Fibroblast of peridontal ligament (primary cell): Measurements from ENCODE around the gene PYGB.

Experiments used
- DNase-seq: peaks from one replicate; pipeline ENCODE4 v3.0.0-alpha.2; 2010; ENCODE audit errors: extremely low read depth

The PYGB gene

GRCh38 chr20:25336561-25337422 lies 88.9 kb downstream of the PYGB start:
- DNase-seq: peak; percentile 76

GRCh38 chr20:25338112-25339023 lies 90.5 kb downstream of the PYGB start:
- no peak for DNase-seq

- DNase-seq: no peak
Measured at GRCh38 chr20:25339608-25340007, 91.7 kb downstream of the PYGB start.

GRCh38 chr20:25340380-25340779 lies 92.5 kb downstream of the PYGB start:
- DNase-seq: no peak

GRCh38 chr20:25341716-25342680 lies 94.1 kb downstream of the PYGB start:
- DNase-seq: no peak

- DNase-seq: no peak
Measured at GRCh38 chr20:25344634-25345033, 96.7 kb downstream of the PYGB start.

- DNase-seq: no peak
Measured at GRCh38 chr20:25345721-25346120, 97.8 kb downstream of the PYGB start.

- DNase-seq: no peak
Measured at GRCh38 chr20:25346349-25346748, 98.5 kb downstream of the PYGB start.
